Natural killer cell (primary cell): ENCODE data around the gene MPZL3. TPM values are rescaled to one million over a fixed set of nuclear protein-coding genes. Genes with fewer than 3 reads are reported as not detected.

ENCODE experiments used
- ATAC-seq, 3 donors: fragments of 150-1000 bp in 2 of 3; fragments of 200-7000 bp in 1 of 3; cut with Tn5 transposase; 1 replicate in 1 of 3; 2 replicates in 2 of 3; pipeline ENCODE4 v1.10.0; 2021; ENCODE audit warnings: mild to moderate bottlenecking in 2 of 3, moderate library complexity in 2 of 3
- DNase-seq, 2 donors: peaks; one replicate each; pipeline versions ENCODE4 v3.0.0 to v3.0.0-alpha.2; 2013 to 2021; ENCODE audit warnings: mixed read lengths in 1 of 2
- H3K27ac ChIP-seq: one replicate; pipeline ENCODE4 v1.5.1; 2013; ENCODE audit warnings: mild to moderate bottlenecking, low read length
- H3K27me3 ChIP-seq: one replicate; pipeline ENCODE4 v1.6.1; 2013; ENCODE audit warnings: low read length; ENCODE audit not compliant: control insufficient read depth, insufficient read depth
- H3K36me3 ChIP-seq: one replicate; pipeline ENCODE4 v1.6.1; 2013; ENCODE audit warnings: low read length; ENCODE audit not compliant: control insufficient read depth, insufficient read depth
- H3K4me1 ChIP-seq: one replicate; pipeline ENCODE4 v1.6.1; 2013; ENCODE audit warnings: low read length; ENCODE audit not compliant: control insufficient read depth, insufficient read depth
- H3K4me3 ChIP-seq: one replicate; pipeline ENCODE4 v1.5.1; 2013; ENCODE audit warnings: low read length
- H3K9me3 ChIP-seq: one replicate; pipeline ENCODE4 v1.6.1; 2013; ENCODE audit warnings: low read length; ENCODE audit not compliant: control insufficient read depth, insufficient read depth
- H3K27ac Mint-ChIP-seq, 2 donors: one replicate each; pipeline ENCODE4 v1.8.0; 2022; ENCODE audit warnings: mild to moderate bottlenecking in 2 of 2, mixed read lengths in 2 of 2, moderate library complexity in 1 of 2
- H3K27me3 Mint-ChIP-seq, 2 donors: one replicate each; pipeline ENCODE4 v1.8.0; 2022; ENCODE audit warnings: low read depth in 2 of 2, mixed read lengths in 2 of 2
- H3K36me3 Mint-ChIP-seq: one replicate; pipeline ENCODE4 v1.8.0; 2022; ENCODE audit warnings: mixed read lengths
- H3K4me1 Mint-ChIP-seq, 2 donors: one replicate each; pipeline ENCODE4 v1.8.0; 2022; ENCODE audit warnings: mixed read lengths in 2 of 2
- H3K4me3 Mint-ChIP-seq: one replicate; pipeline ENCODE4 v1.8.0; 2022; ENCODE audit warnings: mild to moderate bottlenecking, moderate library complexity, mixed read lengths
- H3K9me3 Mint-ChIP-seq, 2 donors: one replicate each; pipeline ENCODE4 v1.8.0; 2022; ENCODE audit warnings: mixed read lengths in 2 of 2
- WGBS: methylation state at CpG from one replicate; pipeline ENCODE4 v1.1.7; 2013; ENCODE audit warnings: missing lambda C conversion rate; ENCODE audit not compliant: insufficient coverage; 5-methylcytosine and 5-hydroxymethylcytosine counted together
- intact Hi-C: fragments of 100-400 bp; cut with micrococcal nuclease; formaldehyde crosslinking; loops from one replicate; pipeline ENCODE4 v1.14.2; 2022
- total RNA-seq, 4 donors: library from RNA; stranded (reverse); fragments of 120-200 nt in 1 of 4; gene quantifications; one replicate each; pipeline versions ENCODE4 v1.2.3 to v1.2.4, GENCODE V29; 2013 to 2022
- TF ChIP-seq, protein P1 (sequence below): fragments of 200-600 bp; IDR thresholded peaks from one replicate; pipeline ENCODE4 v1.8.0; 2022; ENCODE audit warnings: antibody characterized with exemption

Gene MPZL3
- total RNA-seq, 3 donors from 2014 or later (not counting 1 experiment from before 2014, with no cell fraction given): 6.3 to 7.5 (median 6.7) TPM

DNA sequence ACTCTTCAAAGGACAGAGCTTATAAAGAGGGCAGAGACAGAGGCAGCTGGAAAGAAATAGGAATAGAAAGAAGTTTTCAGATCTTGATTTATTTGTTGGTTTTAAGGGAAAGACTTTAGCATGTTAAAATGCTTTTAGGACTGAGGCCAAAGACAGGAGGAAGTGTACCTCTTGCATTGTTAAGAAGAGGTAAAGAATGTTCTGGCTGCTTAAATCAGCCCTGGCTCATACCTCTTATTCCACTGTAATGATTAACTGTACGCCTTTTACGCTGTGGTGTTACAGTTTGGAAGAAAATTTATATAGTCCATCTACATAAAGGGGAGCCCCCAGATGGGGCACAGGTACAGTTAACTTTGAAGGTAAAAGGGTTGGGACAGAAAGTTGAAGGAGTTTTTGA, 22.0 kb upstream of the MPZL3 start:
- DNase-seq (no peak), ATAC-seq (no peak)
- Histone ChIP-seq H3K4me3 (no peak overlapping the region), H3K27ac (no peak overlapping the region), H3K4me1 (no peaks in the 10 kb centered on the region), H3K27me3 (no peaks in the 10 kb centered on the region), H3K36me3 (no peaks in the 10 kb centered on the region), H3K9me3 (no peaks in the 10 kb centered on the region)
- no peaks in the 10 kb centered on the region for H3K4me1 Mint-ChIP-seq
- H3K27ac Mint-ChIP-seq: no peak overlapping the region
- H3K27me3 Mint-ChIP-seq: peaks cover 20 to 28% of the 10 kb centered on the region in 2 donors
- H3K9me3 Mint-ChIP-seq: no peaks in the 10 kb centered on the region
- WGBS: no CpG with 5 or more reads among the region's 2 CpGs
- no peak overlapping the region for H3K4me3 Mint-ChIP-seq
- intact Hi-C loops: no loop called here
- no peaks in the 10 kb centered on the region for H3K36me3 Mint-ChIP-seq
- TF ChIP-seq, protein P1, sequence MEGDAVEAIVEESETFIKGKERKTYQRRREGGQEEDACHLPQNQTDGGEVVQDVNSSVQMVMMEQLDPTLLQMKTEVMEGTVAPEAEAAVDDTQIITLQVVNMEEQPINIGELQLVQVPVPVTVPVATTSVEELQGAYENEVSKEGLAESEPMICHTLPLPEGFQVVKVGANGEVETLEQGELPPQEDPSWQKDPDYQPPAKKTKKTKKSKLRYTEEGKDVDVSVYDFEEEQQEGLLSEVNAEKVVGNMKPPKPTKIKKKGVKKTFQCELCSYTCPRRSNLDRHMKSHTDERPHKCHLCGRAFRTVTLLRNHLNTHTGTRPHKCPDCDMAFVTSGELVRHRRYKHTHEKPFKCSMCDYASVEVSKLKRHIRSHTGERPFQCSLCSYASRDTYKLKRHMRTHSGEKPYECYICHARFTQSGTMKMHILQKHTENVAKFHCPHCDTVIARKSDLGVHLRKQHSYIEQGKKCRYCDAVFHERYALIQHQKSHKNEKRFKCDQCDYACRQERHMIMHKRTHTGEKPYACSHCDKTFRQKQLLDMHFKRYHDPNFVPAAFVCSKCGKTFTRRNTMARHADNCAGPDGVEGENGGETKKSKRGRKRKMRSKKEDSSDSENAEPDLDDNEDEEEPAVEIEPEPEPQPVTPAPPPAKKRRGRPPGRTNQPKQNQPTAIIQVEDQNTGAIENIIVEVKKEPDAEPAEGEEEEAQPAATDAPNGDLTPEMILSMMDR: no peak

DNA sequence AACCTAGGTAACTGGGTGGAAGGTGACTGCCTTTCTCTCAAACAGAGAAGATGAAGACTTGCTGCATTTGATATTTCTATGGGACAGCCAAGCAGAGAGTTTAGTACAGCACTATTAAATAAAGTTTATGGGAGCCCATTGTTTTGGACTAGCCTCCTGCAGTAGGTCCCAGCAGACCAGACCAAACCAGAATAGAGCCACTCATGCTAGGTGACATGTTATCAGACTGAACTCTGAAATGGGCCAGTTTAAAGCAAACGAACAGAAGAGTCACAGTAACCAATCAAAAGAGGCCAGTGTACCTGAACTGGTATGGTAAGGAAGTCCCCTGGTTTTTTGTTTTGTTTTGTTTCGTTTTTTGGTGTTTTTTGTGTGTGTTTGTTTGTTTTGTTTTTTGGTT, 19.8 kb upstream of the MPZL3 start:
- ATAC-seq (no peak), DNase-seq (no peak)
- no peaks in the 10 kb centered on the region for H3K36me3 ChIP-seq
- H3K27ac ChIP-seq: no peak overlapping the region
- Mint-ChIP-seq H3K4me3 (no peak overlapping the region), H3K27me3 (peaks cover 22% of the 10 kb centered on the region in 2 donors), H3K36me3 (no peaks in the 10 kb centered on the region), H3K27ac (no peak overlapping the region), H3K4me1 (no peaks in the 10 kb centered on the region), H3K9me3 (no peaks in the 10 kb centered on the region)
- no peak overlapping the region for H3K4me3 ChIP-seq
- H3K4me1 ChIP-seq: no peaks in the 10 kb centered on the region
- intact Hi-C loops: no loop called here
- H3K27me3 ChIP-seq: no peaks in the 10 kb centered on the region
- TF ChIP-seq, protein P1: no peak
- no peaks in the 10 kb centered on the region for H3K9me3 ChIP-seq
- WGBS: 75% methylated on average over 2 of the region's 2 CpGs

DNA sequence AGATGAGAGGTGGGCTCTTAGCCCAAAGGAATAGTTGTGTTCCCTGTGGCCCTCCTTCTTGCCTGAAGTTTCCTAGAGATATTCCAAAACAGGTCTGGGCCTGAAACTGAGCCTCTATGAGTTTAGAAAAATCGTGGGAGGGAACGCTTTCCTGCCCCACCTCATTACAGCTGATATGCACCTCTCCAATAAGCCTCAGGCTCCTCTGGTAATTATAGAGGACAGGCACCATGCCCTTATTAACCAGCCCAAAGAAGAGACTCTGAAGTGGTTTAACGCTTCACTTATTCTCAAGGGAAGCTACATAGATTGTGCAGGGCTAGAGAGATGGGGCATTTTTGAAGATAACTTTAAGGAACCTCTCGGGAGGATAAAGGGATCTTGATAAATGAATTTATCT, 15.3 kb upstream of the MPZL3 start:
- H3K9me3 Mint-ChIP-seq: no peaks in the 10 kb centered on the region
- TF ChIP-seq, protein P1: no peak
- H3K4me1 Mint-ChIP-seq: peaks cover 6 to 10% of the 10 kb centered on the region in 2 donors
- peaks cover 25 to 43% of the 10 kb centered on the region in 2 donors for H3K27me3 Mint-ChIP-seq
- WGBS: 87% methylated on average over 3 of the region's 4 CpGs
- no peak overlapping the region for H3K4me3 ChIP-seq
- no peak overlapping the region for H3K4me3 Mint-ChIP-seq
- DNase-seq: no peak
- H3K36me3 Mint-ChIP-seq: no peaks in the 10 kb centered on the region
- H3K4me1 ChIP-seq: peaks cover 9% of the 10 kb centered on the region
- no peaks in the 10 kb centered on the region for H3K9me3 ChIP-seq
- ATAC-seq: no peak
- H3K27ac Mint-ChIP-seq: no peak overlapping the region
- H3K36me3 ChIP-seq: no peaks in the 10 kb centered on the region
- H3K27me3 ChIP-seq: peaks cover 2% of the 10 kb centered on the region
- no peak overlapping the region for H3K27ac ChIP-seq
- intact Hi-C loops: no loop called here

DNA sequence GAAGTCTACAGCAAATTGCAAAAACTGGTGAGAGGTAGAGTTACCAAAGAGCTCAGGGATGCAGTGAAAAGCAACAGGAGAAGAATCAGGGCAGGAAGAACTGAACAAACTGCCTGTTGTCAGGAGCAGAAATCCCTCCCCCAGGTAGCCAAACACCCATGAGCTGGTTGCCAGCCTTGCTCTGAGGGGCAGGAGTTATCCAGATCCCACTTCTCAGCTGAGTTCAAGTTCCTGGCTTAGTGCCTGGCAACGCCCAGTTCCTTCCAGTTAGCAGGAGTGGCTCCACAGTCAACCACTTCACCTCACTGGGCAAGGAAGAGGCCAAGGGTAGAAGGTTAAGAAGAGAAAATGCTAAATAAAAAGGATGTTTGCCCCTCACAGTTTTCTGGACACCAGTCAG, 13.8 kb upstream of the MPZL3 start:
- DNase-seq: no peak
- no peak for ATAC-seq
- TF ChIP-seq, protein P1: no peak
- H3K36me3 ChIP-seq: no peaks in the 10 kb centered on the region
- no peak overlapping the region for H3K4me3 ChIP-seq
- Mint-ChIP-seq H3K27me3 (peaks cover 27 to 55% of the 10 kb centered on the region in 2 donors), H3K36me3 (no peaks in the 10 kb centered on the region), H3K4me3 (no peak overlapping the region), H3K27ac (no peak overlapping the region), H3K9me3 (no peaks in the 10 kb centered on the region), H3K4me1 (peaks cover 6 to 10% of the 10 kb centered on the region in 2 donors)
- H3K27me3 ChIP-seq: peaks cover 5% of the 10 kb centered on the region
- H3K9me3 ChIP-seq: no peaks in the 10 kb centered on the region
- intact Hi-C loops: no loop called here
- peaks cover 9% of the 10 kb centered on the region for H3K4me1 ChIP-seq
- WGBS: no CpG with 5 or more reads among the region's 1 CpG
- H3K27ac ChIP-seq: no peak overlapping the region
